NCI-H524 (cell line): ENCODE measurements around the gene TTC39A.

Experiments used
- DNase-seq, 2 experiments: peaks; one replicate each; lab custom pipeline; 2025; lab: John Stamatoyannopoulos, UW

The TTC39A gene

DNA sequence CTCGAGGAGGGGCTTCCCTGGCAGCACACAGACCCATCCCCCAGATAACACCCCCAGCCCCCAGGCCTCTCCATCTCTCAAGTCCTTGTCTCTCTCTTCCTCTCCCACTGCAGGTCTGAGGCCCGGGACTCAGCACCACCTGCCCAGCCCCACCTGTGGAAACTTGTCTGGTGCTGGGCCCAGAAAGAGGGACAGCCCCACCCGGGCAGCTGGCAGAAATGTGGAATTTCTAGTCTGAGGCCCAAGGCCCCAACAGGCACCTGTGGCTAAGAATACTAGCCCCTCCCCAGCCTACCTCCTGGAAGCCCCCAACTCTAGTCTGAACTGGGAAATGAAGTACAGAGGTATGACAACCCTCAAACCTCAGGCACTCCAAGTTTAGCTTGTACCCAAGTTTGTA lies 15.4 kb downstream of the TTC39A start:
- no peak for DNase-seq

DNA sequence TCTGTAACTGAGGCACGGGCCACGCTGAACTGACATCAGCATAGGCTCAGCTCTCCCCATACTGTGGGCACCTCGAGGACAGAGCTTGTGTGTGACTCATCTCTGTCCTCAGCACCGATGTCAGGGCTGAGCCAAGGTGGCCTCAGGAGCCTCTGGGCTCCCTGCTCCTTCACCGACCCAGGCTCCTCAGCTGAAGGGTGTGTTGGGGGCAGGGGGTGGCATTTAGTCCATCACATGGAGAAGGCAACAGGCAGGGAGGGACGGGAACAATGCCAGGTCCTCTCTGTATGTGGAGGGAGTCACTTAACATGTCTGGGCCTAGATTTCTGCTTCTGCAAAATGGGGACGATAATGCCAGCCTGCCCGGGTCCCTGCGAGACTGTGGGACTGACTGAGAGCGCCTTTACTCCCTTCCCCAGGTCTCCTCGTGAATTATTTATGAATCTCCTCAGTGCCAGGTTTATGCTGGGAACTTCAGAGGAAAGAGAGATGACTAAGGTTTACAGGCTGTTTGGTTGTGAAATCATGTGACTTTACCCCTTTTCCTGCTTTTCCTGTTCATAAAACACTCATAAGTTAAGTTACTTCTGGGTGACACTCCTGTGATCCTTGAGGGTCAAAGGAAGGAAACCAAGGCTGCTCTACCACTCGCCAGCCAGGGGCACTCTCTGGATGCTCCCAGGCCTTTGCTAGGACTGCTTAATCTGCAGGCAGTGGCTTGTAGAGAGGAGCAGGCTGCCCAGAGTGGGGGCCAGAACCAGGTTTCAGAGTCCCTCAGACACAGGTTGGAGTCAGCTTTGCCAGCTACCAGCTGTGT lies 16.2 kb downstream of the TTC39A start:
- DNase-seq, result no peak

DNA sequence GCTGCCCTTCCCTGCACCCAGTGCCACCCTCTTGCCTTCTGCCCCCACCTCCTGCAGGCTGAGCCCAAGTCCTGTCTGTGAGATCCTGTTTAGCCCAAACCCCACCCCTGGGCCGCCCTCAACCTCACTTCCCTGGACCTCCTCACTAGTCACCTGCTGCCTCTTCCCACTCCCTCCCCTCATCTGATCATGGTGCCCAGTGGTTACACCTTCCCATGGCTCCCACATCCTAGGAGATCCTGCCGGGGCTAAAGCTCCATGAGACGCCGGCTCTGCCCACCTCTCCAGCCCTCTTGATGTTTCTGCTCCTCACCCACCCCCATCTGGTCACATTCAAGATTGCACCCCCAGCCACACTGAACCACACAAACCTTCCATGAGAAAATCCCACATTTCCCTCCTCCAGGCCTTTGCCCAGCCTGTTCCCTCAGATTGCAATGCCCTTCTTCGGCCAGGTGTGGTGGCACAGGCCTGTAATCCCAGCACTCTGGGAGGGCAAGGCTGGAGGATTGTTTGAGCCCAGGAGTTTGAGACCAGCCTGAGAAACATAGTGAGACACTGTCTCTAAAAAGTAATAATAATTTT lies 17.0 kb downstream of the TTC39A start:
- peak in 1 of 2 experiments; percentile 35 for DNase-seq

DNA sequence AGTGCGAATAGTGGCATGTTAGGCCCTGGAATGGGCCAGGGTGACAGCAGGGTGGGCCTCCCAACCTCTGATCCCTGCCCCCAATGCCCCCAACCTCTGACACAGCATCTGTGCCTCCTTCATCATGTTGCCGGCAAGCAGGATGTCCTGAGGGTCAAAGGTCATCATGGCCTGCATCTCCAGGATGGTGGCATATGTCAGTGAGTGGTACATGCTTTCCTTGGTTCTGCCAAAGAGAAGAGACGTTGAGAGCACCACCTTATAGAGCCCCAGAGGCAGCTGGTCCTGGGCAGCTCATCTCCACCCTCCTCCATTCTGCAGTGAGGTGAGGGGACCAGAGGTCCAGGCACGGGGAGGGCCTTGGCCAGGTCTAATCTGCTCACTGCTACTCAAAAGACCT lies 17.6 kb downstream of the TTC39A start:
- DNase-seq, result no peak

DNA sequence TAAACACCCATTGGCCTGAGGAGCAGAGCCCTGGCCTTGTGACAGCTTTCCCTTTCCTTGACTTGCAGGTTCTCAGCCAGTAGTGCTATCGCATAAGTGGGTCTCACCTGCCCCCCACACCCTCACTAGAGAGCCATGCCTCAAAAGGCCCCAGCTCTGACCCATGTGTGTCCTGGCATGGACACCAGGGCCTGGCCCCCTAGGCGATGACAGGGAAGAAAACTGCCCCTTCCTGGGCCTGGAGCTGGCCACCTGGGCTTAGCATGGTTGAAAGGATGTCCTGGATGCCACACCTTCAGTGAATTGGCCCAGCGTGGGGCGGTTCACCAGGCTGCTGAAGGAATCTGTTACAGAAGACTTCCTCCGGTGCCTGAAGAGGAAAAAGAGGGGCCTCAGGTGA lies 18.5 kb downstream of the TTC39A start:
- no peak for DNase-seq

DNA sequence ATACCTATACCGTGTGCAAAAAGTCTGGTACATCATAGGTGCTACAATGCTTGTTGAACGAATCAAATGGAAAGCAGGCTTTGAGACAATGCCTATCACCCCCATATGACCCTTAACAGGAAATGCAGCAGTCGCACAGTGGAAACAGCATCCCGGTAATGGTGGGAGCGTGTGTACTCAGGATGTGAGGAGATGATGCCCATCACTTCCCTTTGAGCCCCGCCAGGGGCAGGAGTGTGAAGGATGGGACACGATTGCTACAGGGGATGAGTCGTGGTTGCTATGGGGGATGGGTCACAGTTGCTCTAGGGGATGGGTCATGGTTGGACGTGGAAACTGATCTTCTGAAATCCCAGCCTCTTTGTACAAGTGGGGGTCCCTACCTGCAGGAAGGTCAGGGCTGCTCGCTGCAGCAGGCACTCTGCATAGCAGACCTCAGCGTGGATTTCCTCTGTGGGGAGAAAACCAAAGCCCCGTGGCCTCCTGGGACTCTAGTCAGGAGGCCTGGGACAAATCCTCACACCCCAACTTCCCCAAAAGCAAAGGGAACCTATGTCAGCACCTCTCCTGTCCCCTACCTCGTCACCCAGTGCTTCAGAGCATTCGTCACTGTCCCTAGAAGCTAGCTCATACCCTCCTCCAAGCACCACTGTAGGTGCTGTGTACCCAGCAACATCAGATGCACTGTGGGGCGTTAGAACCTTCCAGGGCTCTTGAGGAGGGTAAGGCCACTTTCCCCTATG lies 19.3 kb downstream of the TTC39A start:
- no peak for DNase-seq

DNA sequence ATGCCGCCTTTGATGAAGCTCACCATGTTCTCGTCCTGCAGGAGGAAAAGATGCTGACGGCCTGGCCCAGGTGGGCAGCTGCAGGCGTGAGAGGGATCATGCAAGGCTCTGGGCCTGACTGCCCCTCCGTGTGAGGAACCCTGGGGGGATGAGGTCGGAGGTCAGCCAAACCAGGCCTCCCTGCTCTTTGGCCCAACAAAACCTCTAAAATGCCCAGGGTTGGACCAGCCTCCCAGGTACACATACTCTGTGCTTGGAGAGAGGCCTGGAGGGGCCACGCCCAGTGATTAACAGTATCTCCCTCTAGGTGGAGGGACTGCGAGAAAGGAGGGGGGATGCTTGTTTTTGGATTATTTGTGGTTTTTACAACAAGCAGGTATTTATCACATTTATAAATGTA lies 21.1 kb downstream of the TTC39A start:
- no peak for DNase-seq

DNA sequence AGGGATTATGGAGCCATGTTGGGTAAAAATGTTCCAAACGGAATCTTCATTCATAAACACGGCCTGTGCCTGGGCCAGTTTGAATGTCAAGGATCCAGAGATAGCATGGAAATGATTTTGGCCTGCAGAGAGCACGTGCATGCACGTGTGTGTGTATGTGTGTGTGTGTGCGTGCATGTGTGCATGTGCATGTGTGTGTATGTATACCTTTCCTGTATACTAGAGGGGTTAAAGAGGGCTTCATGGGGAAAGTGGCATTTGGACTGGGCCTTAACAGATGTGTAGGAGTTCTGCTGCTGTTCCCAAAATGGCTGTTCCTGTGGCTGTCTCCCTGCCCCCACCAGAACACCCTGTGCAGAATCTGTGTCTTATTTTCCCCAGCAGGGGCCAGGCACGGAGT lies 21.7 kb downstream of the TTC39A start:
- no peak for DNase-seq

DNA sequence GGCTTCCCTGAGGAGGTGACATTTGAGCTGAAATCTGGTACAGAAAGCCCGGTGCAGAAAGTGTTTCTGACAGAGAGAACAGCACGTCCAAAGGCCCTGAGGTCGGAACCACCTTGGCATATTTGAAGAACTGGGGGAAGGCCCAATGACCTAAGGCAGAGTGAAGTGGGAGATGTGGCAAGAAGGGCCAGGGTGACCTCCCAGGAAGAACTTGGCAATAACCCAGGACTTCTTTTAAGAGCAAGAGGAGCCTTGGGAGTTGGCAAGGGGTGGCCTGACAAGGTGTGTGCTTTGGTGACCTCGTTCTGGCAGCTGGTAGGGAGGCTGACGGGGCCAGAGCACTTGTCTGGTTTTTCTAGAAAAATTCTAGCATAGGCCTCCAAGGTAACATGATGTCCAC lies 23.4 kb downstream of the TTC39A start:
- no peak for DNase-seq

DNA sequence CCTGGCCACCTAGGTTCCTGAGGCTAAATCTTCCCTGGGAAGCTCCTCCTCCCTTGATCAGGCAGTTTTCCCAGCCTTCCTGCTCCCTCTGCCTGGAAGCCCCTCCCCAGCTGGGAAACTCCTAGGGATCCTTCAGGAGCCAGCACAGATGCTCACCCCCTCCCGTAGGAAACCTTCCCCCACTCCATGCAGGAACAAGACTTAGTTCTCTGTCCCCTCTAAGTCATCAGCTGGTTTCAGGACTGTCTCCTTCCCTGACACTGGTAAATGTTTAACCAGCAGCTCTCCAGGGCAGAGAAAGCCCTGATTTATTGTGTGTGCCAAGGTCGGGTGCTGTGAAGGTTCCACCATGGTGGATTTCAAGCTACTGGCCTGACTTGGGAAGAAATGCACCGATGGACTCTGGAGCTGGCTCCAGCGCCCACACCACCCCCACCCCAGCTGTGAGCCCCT lies 25.0 kb downstream of the TTC39A start:
- DNase-seq, result peak; percentile 52 to 66

DNA sequence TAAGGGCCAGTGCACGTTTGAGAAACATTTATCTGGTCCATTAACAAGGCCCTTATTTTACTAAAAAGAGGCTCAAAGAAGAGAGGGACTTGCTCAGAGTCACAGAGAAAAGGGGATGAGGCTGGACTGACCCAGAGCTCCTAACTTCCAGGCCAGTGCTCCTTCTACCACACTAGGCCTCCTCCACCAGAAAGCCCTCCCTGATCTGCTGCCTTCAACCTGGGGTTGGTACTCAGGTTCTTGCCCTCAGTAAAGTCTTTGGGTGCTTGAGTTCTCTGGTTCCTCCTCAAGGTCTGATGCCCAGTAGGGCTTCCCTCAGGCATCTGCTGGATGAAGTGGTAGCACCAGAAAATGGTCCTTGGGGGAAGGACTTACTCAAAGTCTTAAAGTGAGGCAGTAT lies 26.0 kb downstream of the TTC39A start:
- DNase-seq, result no peak

DNA sequence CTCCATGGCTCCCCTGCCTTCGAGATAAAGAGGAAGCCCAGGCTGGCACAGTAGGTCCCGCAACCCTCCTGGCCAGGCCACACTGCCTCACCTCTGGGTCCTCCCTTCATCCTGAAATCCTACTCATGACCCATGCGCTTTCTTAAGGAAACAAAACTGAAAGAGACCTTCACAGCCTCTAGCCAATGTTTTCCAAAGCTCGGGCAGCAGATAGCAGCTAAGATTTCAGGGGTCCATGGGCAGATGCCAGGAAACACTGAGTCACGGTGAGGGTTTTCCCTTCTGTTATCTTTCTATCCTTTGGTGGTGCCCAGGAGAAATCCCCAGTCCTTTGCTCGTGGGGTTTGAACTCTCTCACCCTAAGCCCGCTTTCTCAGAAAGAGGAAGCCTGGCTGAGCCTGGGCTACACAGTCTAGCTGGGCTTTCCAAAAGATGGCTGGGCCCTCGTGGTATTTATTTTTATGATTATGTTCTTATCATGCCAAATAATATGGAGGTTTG lies 26.6 kb downstream of the TTC39A start:
- DNase-seq, result no peak

DNA sequence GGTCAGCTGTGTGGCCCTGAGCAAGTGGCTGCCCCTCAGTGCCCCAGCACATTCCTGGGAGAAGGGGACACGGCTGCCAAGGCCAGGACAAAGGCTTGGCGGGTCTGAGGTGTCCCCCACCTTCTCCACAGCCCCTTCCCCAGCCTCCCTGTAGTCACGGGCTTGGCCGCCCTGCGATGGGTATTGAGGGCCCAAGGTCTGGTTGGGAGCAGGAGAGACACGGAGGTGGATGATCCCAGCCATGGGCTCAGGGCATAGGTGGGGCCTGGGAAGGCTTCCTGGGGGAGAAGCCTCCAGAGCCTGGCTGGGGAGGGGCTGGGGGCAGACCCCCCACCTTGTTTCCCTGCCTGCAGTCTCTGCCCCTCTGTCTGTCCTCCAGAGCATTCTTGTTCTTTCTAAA lies 27.0 kb downstream of the TTC39A start:
- no peak for DNase-seq

DNA sequence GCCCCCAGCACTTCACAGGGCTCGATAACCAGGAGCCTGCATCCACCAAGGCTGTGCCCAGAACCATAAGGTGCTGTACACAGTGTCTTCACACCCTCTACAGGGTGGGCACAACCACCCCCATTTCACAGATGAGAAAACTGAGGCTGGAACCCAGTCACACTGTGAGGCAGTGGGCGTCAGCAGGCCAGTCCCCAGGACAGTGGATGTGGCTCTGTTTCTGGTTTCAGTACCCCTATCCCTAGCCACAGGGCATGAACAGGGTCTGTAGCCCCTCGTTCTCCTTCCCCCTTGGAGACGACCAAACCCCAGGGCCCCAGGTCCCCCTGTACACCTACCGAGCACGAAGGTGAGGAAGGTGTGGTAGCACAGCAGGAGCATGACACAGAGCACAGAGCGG lies 27.6 kb downstream of the TTC39A start:
- DNase-seq, result no peak

DNA sequence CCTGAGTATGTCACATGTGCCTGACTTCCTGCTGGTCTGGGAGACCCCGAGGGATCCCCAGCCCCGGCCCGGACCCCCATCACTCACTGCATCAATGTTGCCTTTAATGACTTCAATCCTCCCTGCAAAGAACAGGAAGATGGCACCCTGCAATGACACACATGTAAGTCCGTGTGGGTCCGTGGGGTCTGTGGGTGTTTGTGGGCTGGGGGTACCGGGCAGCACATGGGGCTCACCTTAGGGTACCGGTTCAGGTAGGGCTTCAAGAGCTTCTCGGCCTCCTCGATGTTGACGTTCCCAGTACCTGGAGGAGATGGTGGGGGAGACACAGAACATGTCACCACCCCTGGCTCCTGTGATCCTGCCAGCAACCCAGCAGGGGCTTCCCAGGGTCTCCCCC lies 28.1 kb downstream of the TTC39A start:
- DNase-seq, result peak in 1 of 2 experiments; percentile 24

DNA sequence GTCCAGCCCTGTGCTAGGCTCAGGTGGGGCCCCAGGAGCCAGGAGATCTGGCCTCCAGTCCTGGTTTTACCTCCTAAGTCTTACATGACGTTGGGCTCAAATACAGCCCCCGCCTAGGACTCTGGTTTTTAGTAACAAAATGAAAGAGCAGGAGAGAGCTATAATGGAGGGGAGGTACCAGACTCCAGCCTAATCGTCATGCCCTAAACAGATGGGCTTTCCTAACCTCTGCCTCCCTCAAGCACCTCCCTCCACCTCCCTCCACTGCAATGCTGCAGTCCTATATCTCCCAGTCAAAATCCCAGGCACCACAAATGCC lies 28.6 kb downstream of the TTC39A start:
- DNase-seq, result peak; percentile 84 to 85

DNA sequence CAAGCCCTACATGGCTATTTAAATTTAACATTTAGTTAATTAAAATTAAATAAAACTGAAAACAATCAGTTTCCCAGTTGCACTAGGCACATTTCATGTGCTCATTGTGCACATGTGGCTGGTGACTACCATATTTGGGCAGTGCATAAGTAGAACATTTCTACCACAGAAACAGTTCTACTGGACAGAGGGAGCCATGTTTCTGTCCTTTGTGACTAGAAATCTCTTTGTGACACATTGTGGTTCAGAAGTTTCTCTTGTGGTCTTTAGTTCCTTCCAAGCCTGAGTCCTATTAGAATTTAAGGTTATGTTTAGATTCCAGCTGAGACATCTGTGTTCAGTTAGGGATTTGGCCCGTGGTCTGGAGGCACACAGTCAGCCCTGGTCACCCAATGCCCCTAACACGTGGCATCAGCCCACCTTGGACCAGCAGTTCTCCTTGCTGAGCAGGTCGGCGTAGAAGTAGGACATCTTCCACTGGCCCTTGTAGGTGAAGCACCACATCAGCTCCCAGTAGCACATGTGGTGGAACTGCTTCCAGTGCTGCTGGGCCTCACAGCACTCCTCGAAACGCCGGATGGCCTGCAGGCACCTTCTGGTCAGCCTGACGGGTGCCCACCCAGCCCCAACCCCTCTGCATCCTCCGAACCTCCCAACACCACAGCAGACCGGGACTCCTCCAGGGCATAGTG lies 29.1 kb downstream of the TTC39A start:
- DNase-seq, result no peak

DNA sequence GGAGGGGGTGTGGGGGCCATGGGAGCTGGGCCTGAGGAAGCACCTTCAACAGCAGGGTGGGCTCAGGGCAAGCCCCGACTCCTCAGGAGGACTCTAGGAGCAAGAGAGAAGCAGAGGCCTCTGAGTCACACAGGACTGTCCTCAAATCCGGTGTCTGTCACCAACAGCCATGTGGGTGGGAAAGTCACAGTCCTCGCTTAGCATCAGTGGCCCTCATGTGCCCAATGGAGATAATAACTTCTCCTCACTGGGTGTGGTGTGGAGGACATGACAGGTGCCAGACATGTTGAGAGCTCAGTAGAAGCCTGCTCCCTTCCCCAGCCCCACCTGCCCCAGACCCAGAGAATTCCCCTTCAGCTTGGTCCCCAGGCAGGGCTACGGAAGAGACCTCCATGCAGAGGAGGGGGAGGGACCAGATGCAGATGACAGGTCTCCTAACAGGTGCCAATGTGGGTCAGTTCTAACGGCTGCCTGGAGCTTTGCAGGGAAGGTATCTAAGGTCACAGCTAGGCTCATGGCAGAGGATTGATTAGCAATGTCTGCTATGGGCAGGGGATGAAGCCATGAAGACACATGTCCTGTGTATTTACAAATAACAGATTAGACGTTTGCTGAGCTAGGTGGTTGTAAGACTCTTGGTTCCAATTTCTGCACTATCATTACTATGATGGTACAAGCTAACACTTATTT lies 30.2 kb downstream of the TTC39A start:
- peak in 1 of 2 experiments; percentile 14 for DNase-seq

DNA sequence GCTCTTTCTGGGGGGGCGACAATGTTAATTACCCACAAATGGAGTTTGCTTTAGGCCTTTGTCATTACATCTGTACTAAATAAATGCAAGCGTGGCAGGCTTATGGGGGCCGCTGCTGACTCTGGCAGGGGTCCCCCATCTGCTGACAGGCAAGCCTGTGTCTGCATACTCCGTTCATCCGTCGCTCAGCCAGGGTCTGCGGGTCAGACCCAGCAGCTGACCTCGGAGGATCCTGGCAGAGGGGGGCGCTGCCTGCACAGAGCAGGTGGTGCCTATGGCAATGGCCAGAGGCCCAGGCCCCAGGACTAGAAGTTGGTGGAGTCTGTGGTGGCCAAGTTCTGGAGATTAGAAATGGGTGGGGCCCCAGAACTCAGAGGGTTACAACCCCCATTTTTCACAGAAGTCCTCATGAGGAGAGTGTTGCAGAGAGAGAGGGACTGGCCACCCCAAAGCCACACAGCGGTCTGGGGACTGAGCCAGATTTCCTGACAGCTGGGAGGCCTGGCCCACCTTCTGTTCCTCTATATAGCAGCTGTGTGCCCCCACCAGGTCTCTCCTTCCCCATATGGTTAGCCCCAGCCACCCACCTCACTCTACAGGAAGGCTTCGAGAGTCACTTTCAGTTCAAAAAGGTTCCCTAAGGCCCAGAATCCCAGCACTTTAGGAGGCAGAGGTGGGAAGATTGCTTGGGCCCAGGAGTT lies 31.0 kb downstream of the TTC39A start:
- peak; percentile 66 to 90 for DNase-seq

DNA sequence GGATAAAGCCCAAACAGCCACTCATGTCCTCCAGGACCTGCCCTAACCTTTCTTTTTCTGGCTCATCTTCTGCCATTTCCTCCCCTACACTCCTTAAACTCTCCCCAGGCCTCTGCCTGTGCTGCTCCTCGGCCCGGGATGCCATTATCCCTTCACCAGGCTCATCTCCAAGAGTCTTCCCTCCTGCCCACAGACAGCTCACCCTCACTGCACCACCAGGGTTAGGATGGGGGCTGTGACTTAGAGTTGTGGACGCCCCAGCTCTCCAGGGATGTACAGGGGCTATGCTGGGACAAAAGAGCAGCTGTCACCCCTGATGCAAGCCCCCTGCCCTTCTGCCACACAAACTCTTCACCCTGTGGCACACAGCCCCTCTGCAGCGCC lies 32.0 kb downstream of the TTC39A start:
- no peak for DNase-seq
